ENCODE data around the gene GDF2.

Gene GDF2
- 0 to 0.09 (median 0) reads per million in 18 experiments for total RNA-seq

DNA sequence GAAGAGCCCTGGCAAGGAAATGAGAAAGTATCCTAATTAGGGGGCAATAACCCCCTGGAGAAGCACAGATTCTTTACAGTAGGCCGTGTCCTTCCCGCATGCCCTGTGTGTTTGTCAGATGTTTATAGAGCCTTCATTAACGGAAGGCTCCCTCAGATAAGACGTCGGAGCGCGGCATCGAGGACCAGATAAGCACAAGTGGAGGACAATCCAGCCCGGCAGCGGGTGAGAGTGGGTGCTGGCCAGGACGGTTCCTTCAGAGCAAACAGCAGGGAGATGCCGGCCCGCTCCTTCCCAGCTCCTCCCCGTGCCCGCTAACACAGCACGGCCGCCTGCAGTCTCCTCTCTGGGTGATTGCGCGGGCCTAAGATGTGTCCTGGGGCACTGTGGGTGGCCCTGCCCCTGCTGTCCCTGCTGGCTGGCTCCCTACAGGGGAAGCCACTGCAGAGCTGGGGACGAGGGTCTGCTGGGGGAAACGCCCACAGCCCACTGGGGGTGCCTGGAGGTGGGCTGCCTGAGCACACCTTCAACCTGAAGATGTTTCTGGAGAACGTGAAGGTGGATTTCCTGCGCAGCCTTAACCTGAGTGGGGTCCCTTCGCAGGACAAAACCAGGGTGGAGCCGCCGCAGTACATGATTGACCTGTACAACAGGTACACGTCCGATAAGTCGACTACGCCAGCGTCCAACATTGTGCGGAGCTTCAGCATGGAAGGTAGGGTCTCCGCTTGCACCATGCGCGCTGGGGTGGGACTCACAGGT is at the start of gene GDF2:
Gene GDF2 (plus strand): TSS at position 155 of the 762 bp plus-strand sequence. CDS start 215 bp downstream, at position 370.
- no peak for DNase-seq

DNA sequence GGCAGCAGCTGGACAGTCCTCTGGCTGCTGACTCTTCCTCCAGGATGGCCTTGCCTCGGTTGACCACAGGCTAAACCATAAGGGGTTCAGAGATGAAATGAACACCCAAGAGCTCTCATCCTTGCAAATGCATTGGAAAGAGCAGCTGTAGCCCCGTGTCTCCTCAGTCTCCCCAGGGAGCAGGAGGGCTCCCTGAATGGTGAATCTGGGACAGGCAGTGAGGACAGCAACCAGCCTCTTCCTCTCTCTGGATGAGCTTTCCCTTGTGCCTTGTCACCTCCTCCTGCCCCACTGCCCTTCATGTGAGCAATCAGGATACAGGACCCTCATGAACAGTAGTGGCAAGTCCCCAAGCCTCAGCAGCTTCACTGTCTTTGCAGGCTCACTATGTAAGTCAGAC is 46.2 kb upstream of the GDF2 start:
- no peak for DNase-seq

DNA sequence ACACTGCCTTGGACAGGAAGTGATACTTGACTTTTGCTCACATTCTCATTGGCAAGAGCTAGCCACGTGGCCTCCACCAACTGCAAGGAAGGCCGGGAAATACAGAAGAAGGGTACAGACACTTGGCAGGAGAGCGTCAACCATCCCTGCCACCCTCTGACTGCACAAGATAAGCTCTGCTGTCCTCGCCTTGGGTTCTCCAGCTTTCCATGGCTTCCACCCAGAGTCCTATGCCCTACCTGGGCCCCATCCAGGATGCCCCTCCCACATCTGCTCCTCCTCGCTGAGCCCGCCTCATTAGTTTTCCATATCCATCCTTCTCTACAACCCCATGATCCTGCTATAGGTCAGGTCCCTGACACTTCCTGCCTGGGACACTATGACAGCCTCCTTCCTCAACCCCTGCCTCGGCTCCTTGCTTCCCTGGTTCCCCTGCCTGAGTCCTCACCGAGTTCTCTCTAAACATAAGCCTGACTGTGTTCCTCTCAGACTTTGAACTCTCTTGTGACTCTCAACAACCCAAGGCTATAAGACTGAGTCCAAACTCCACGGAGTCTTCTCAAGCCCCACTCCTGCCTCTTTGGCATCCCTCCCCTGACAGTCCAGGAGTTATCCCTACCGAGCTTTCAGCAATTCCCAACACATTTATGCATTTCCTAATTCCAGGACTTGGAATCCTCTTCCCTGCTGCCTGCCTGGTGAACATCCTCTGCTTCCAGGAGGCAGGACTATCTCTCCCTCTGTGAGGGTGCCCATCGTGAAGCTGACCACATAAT is 45.5 kb upstream of the GDF2 start:
- no peak for DNase-seq

DNA sequence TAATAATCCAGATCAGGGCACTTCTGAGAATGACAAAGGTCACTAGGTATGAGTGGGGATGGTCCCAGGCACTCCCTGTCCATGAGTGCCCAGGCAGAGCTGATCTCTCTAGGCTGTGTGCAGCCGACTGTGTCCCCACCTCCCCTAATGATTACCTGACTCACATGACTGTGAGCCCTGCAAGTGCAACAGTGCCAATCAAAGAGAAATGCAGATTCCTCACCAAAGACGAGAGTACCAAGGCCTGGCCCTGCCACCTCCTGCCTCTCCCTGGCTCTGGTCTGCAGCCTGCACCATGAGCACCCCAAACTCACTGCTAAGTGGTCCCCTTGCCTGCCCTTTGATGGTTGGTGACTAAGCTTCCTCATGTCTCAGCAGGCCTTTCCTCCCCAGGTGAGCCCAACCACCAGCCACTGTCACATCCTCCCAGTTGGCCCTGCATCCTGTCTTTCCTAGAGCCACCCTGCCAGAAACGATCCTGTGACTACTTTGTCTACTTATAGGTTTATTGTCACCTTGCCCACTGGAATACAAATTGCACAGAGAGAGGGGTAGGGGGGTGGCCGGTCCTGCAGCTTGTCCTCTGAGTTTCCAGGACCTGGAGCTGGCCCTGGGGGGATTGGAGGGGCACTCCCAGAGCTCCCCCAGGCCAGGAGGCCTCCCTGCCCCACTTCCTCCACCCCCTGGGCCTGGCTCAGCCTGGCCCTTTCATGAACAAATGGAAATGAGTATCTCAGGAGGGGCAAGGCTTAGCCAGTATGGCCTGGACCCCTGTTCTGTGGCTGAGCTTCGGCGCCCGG is 44.7 kb upstream of the GDF2 start:
- no peak for DNase-seq

DNA sequence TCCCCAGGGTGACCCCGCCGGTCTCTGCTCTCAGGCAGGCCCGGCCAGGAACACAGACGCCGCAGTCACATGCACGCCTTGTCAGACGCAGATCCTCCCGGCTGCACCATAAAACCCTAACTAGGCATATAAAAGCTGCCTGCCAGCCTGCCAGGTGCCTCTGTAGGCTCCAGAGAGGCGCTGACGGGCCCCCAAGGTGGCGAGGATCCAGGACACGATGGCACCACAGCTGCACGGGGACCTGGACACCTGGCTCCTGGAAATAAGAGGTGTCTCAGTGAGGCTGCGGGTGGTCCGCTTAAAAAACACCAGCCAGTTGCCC is 44.1 kb upstream of the GDF2 start:
- DNase-seq, result no peak

DNA sequence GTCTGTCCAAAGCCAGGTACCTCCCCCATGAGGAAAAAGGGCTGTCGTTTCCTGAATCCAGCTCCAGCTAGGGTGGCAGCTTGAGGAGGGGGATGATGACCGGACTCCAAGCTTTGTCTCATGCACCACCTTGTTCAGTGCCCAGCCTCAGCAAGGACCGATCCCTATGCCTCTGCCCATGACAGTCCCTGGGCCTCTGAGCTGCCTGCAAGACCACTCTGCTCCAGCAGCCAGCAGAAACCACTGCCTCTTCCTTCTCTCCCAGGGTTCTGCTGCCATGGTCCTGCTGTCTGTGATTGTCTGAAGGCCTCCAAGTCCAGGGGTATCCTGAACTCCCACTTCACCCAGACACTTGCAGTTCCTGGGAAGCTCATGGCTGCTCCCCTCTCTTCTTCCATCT is 43.5 kb upstream of the GDF2 start:
- DNase-seq, result no peak

DNA sequence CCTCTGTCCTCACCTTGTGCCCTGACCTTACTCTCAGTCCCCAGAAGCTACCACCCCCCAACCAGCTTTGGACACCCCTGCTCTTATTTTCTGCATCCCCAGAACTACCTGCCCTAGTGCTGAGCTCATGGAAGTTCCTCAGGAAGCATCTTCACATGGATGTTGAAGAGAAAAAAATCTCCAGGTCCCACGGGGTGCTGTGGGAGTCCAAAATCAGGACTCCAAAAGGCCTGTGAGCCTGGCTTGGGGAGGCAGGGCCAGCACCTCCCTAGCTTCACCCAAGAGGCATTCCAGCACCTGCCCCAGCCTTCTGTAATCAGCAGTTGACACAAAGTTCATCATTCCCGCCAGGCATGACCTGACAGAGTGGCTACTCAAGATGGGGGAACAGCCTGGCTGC is 43.0 kb upstream of the GDF2 start:
- no peak for DNase-seq

DNA sequence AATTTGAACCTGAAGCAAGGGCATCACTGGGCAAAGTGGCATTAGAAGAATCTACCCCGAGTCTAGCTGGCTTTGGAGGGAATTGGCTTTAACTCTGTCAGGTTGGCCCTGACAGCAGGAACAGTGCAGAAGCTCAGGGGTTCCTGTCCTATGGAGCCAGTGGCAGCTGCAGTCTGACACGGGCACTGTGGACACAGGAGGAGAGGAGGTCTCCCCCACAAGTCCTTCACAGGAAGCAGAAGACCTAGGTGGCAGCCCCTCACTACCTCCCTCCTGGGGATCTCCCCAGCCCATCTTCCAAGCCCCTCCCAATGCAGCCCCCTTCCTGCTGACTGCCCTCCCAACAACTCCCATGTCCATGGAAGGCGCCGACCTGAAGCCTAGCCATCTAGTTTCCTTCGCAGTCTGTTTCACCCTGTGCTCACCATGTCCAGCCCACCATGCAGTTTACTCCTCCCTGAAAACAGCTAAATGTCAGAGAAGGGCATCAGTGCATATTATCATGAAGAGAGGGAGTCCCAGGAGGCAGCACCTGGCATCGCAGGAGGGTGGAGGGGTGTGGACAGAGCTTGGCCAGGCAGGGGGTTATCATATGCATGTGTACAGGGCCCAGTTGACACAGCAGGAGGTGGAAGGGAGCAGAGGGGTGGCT is 40.1 kb upstream of the GDF2 start:
- no peak for DNase-seq

DNA sequence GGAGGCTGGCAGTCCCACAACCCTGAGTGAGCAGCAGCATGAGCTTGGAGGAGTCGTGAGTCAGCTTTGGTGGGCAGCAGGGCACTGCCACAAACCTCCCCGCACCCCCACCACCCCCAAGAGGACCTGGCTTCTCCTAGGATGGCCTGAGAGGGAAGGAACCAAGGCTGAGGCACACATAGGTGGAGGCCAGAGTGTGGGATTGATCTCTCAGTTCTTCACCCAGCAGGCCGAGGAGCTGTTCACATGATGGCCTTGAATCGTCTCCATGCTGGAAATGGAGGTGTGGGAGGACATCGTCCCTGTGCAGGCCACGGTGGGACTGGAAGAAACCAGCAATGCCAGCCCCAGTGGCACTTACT is 39.6 kb upstream of the GDF2 start:
- DNase-seq, result no peak

DNA sequence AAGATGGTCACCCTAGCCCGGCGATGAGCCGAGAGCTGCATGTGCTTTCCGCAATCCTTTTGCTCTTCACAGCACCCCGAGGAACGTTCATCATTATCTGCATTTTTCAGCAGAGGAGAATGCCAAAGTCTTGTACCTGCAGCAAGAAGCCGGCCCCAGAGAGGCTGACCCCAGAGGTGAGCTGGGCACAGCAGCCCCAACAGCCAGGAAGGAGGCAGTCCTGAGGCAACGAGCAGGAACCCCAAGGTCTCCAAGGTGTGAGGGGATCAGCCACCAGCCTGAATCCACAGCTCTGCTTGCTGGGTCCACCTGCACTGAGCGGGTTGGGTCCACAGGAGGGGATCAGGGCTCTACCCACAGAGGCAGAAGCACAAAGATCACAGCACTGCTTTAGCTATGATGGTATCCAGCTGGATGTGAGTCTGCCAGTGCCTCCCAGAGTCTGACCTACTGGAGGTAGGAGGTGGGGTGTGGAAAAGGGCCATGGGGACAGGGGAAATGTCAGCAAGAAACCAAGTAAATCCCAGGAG is 39.1 kb upstream of the GDF2 start:
- DNase-seq, result no peak

DNA sequence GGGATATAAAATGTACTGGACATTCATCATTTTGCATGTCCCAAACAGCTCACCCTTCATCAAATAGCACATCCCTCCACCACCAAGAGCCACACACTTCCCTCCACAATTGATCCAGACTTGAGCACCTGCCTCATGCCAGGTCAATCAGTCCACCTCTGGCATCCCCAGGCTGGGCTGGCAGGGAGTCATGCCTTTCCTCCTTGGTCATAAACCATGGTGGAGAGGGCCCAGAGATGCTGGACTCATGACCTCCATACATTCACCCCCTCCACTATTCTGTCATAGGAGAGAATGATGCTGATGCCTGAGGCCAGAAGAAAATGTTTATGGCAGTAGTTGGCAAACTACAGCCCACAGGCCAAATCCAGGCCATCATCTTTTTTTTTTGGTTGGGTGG is 38.4 kb upstream of the GDF2 start:
- DNase-seq, result no peak

DNA sequence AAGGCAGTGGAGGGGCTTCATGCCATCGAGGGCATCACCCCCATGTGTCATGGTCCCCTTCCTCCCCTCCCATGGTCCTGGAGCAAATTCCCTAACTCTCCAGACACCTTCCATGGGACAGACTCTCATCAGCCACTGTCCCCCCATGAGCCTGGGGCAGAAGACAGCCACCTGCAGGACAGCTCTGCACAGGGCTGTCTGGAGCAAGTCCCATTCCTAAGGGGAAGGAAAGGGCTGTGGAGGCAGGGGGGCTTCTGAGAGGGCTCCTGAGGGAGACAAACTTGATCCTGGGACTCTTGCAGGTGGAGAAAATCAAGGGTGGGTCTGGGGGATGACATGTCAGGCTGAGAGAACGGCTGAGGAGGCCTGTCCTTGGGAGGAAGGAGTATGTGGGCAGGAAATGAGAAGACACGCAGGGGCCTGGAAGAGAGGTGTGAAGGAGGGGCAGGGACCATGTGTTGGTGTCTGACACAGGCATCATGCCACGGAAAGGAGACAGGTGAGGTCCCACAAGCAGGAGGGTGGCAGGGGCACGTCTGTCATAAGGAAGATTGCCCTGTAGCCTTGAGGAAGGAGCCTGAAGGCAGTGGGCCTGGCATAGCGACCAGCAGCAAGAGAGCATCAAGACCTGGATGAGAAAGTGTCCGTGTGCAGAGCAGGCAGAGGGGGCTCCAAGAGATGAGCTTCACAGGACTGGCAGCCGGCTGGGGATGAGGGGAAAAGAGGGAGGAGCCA is 36.7 kb upstream of the GDF2 start:
- DNase-seq, result no peak

DNA sequence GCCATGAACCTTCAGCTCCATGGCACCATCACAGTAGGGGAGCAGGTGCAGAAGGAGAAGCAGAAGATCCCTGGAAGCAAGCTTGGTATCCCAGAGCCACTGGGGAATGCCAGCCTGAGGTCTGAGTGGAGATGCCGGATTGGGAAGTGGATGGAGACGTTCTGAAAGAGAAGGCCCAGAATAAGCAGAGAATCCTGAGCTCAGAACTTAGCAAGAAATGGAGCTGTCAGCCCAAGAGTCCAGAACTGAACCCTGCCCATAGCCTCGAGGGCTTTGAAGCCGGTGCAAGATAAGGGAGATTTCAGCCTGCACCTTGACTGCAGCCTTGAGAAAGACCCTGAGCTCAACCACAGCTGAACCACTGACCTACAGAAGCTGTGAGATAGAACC is 36.1 kb upstream of the GDF2 start:
- DNase-seq, result no peak

DNA sequence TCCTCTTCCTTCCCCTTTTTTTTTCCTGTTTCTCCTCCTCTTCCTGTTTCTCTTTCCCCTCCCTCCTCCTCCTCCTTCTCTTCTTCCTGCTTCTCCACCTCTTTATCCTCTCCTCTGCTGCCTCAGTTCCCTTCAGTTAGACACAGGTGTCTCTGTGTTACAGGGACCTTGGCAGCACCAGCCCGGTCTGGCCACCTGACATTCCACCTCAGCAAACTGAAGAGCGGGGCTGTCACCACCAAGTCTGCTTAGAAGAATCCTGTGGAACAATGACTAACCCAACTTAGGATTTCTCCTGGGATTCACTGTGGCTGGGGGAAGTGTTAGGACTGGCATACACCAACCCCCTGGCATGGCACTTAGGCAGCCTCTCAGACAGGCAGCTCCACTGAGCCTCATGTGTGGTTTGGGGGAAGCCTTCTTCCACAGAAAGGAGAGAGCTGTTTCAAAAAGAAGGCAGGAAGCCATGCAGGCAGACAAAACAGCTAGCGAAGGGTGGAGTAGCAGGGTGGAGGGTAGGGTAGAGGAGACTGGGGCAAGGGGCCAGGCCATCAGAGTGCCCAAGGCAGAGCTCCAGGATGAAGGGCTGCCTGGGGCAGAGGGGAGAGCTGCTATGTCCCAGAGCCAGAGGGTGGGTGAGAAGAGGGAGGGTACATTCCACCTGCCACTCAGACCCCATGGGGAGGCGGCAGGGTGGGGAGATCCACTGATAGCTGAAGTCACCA is 35.5 kb upstream of the GDF2 start:
- no peak for DNase-seq

DNA sequence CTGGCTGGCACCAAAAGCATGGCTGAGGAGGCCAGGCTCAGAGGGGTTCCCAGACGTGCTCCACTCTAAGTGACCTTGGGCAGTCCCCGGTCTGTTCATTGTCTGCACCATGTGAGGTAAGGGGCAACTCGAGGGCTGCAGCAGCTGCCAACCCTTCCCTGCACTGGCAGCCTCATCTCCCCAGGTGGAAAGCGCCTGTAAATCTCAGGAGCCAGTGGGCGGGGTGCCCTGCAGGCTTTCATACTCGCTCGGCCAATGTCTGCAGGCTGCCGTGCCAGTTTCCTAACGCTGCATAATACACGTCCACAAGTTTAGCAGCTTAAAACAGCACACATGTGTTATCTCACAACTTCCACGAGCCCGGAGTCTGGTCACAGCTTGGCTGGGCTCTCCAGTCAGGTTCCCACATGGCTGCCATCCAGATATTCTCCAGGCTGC is 34.9 kb upstream of the GDF2 start:
- no peak for DNase-seq

DNA sequence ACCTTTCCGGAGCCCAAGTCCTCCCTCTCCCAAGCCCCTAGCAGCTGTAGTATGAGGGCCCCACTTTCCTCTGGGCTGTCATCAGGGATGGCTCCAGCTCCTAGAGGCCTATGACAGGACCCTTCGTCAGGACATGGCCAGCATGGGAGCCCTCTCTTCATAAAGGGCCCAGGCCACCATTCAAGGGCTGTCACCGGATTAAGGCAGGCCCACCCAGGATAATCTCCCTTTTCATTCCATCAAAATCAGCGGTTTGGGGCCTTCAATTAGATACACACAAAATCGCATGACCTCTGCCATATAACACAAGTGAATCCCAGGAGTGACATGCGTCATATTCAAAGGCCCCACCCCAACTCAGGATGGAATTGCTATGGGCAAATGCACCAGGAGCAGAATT is 34.4 kb upstream of the GDF2 start:
- DNase-seq, result no peak

DNA sequence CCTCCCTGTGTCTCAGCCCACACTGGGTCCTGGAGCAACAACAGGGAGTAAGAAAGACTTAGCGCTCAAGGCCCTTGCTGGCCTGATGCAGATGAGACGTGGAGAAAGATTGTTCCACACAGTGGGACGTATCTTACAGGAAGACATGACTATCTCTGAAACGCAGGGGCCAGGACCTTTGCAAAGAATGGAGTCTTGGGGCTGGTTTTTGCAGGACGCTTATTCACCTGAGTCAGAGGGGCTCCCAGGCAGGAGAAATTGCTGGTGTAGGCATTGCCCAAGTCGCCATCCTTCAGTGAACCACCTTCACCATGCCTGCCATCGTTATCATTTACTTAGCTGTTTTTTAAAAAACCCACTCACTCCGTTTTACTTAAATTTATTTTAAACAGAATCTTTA is 34.0 kb upstream of the GDF2 start:
- DNase-seq, result no peak

DNA sequence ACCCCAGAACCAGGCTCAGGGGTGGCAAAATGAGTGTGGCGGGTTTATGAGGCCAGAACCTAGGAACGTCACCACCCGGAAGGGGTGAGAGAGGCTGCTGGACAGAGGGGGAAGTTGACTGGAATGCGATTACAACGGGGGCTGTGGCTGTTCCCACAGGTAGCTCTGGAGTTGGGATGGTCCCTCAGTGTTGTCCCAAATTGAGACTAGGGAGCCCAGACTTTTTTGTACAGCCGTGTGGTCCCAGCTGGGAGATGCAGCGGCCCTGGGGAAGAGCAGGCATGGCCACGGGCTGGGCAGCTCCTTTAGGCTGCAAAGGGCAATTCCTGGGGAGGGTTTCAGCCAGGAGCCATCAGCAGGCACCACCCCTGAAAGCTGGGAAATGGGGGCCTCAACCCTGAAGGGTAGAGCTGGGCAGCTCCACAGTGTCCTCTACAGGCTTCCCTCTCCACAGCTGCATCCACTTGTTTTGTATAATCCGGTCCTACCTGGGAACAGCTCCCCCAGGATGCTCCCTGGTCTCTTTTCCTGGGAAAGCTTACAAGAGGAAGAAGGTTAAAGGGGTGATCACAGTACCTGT is 33.2 kb upstream of the GDF2 start:
- DNase-seq, result no peak

DNA sequence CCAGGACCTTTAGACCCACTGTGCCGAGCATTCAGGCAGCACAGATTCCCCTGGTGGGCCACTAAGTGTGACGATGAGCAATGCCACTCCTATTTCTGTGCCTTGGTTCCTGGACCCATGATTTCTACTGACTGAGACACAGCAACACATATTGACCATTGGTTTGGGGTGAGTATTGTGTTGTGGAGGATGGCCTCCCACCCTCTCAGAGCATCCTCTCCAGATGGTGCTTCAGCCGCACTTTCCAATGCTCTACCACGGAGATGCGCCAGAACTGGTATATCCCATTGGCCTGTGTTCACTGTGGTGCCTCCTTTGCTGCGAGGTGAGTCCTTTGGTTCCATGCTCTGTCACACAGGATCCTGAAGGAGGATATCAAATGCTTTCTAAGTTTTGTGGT is 32.3 kb upstream of the GDF2 start:
- no peak for DNase-seq

DNA sequence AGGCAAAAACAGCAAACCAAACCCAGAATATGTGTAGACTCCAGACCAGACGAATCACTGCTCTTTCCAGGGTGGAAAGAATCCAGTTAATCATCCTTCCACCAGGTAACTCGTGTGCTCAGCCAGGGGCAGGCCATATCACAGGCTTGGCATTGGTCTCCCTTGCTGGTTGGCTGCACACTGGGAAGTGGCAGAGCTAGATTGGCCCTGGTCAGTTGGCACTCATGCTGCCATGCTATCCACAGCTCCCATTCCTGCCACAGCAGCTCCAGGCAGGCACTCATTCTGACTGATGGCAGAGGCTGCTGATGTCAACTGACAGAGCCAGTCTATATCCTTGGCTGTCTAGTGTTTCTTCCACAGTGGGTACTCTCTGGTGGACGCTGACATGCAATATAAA is 31.9 kb upstream of the GDF2 start:
- DNase-seq, result no peak

DNA sequence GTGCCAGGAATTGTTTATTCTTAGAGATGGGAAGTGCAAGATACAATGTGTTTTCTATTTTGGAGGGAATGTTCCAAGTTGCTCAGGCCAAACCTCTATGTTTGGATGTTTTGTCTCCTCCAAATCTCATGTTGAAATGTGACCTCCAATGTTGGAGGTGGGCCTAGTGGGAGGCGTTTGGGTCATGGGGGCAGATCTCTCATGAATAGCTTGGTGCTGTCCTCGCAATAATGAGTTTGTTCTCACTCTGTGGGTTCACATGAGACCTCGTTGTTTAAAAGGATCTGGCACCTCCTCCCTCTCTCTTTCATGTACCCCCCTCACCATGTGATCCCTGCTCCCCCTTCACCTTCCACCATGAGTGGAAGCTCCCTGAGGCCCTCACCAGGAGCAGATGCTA is 30.6 kb upstream of the GDF2 start:
- no peak for DNase-seq
